Activated CD4-positive, alpha-beta memory T cell treated with anti-CD3 and anti-CD28 coated beads, Interleukin-2, amount 10 ng/mL, durations not matched to agents 7 days and 5 days (primary cell): Measurements from ENCODE around the gene ESR1. TPM values are rescaled to one million over a fixed set of nuclear protein-coding genes. Genes with fewer than 3 reads are reported as not detected.

Experiments used
- CTCF ChIA-PET: fragments of 350-600 bp; sonication (Branson Sonifier 250); formaldehyde crosslinking; loops from one replicate; lab custom pipeline; 2021; ENCODE audit warnings: antibody characterized with exemption, inconsistent platforms; lab: Charles Lee
- POLR2A ChIA-PET: fragments of 350-600 bp; sonication (Branson Sonifier 250); formaldehyde crosslinking; loops from one replicate; lab custom pipeline; 2021; ENCODE audit warnings: antibody characterized with exemption; lab: Charles Lee
- DNase-seq: peaks from one replicate; pipeline ENCODE4 v3.0.0-alpha.2; 2020
- H3K27ac Mint-ChIP-seq: one replicate; pipeline ENCODE4 v1.8.0; 2021; ENCODE audit warnings: mild to moderate bottlenecking, mixed read lengths
- H3K27me3 Mint-ChIP-seq: one replicate; pipeline ENCODE4 v1.8.0; 2021; ENCODE audit warnings: mixed read lengths
- H3K36me3 Mint-ChIP-seq: one replicate; pipeline ENCODE4 v1.8.0; 2021; ENCODE audit warnings: low read depth, mixed read lengths
- H3K4me1 Mint-ChIP-seq: one replicate; pipeline ENCODE4 v1.8.0; 2021; ENCODE audit warnings: mixed read lengths
- H3K4me3 Mint-ChIP-seq: one replicate; pipeline ENCODE4 v1.8.0; 2021; ENCODE audit warnings: mild to moderate bottlenecking, mixed read lengths
- H3K9me3 Mint-ChIP-seq: one replicate; pipeline ENCODE4 v1.8.0; 2021; ENCODE audit warnings: mixed read lengths
- total RNA-seq, 2 experiments: library from RNA; stranded (reverse); gene quantifications; one replicate each; pipeline ENCODE4 v1.2.3, GENCODE V29; 2021

The ESR1 gene
- total RNA-seq, 2 experiments from 2014 or later = 1.2 TPM

DNA sequence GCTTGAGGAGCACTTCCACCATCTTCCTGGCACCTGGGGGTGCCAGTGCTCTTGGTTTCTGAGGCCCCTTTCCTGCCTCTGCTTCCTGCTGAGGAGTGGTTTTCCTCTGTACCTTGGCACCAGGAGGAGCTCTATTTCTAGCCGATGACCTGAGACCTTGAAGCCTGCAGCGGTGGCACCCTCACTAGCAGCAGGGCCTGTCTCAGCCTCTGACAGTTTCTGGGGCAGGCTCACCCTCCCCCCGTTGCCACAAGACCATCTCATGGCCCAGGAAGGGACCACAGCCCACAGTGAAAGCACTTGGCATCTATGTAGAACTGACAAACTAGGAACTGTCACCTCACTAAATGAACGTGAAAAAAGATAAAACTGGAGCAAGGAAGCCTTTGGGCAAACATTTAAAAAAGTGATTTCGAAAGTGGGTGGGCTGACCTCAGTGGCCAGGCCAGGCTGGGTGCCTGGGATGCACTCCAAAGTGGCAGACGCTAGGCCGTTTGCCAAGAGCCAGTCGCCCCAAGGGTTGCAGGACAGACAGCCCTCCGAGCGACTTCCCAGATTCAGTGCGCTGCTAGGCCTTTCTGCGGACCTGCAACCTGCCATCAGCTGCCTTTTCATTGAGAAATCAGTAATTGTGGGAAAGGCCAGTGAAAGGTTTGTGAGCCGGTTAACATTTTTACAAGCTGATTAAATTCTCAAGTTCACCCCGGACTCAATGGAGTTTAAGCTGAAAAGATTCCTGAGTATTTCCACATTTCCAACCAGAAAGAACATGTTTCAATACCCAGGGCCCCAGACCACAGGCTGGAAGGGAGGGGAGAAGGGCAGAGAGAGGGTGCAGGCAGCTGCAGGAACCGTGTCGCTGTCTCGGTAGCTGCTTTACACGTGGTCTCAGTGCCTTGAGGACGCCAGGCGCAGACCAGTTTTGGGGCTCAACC is 303.7 kb downstream of the ESR1 start:
- POLR2A ChIA-PET = no interaction called here
- peaks cover 2% of the 10 kb centered on the region for H3K4me1 Mint-ChIP-seq
- H3K9me3 Mint-ChIP-seq = no peaks in the 10 kb centered on the region
- CTCF ChIA-PET = interaction anchor here (0.9 to 1.1 kb wide), 2 partner anchors 13 to 14 kb away, joined by 3 read pairs; no protein-coding TSS in a partner anchor
- no peak overlapping the region for H3K27ac Mint-ChIP-seq
- H3K4me3 Mint-ChIP-seq = no peak overlapping the region
- DNase-seq = no peak
- no peaks in the 10 kb centered on the region for H3K27me3 Mint-ChIP-seq
- H3K36me3 Mint-ChIP-seq = no peaks in the 10 kb centered on the region

DNA sequence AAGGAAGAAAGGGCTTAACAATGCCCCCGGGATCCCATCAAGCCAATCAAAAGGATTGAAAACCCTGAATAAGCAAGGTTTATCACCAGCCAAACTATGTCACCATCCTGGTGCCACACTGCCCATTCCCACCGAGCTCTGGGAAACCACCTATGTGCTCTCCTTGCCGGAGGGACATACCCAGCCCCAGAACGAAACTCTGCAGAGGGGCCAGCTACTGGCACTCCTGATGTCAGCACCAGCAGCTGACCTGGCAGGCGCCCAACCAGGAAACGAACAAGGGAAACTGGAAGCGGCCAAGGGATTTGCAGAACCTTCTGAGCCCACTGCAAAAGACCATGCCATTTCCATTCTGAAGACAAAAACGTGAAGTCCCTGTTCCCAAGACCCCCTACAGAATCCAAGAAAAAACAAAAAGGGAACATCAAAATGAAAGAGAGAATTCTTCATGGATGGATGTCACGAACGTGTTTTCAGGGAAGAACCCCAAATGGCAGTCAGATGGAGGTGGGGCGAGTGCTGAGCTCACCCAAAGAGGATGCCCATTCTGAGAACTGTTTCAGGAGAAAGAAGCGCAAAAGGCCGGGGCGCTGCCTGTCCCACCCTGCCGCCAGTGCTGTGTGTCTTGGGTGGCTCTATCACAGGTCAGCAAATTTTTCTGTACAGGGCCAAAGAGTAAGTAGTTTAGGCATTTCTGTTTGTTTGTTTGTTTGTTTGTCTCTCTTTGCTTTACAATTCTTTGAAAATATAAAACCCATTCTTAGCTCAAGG is 305.2 kb downstream of the ESR1 start:
- no peak for DNase-seq
- no peak overlapping the region for H3K4me3 Mint-ChIP-seq
- H3K9me3 Mint-ChIP-seq = no peaks in the 10 kb centered on the region
- H3K27ac Mint-ChIP-seq = no peak overlapping the region
- H3K4me1 Mint-ChIP-seq = peaks cover 2% of the 10 kb centered on the region
- ChIA-PET POLR2A (no interaction called here), CTCF (interaction anchor here (1.8 kb wide), 1 partner anchor 13 kb away, joined by 4 read pairs; no protein-coding TSS in a partner anchor)
- H3K36me3 Mint-ChIP-seq = no peaks in the 10 kb centered on the region
- H3K27me3 Mint-ChIP-seq = no peaks in the 10 kb centered on the region

DNA sequence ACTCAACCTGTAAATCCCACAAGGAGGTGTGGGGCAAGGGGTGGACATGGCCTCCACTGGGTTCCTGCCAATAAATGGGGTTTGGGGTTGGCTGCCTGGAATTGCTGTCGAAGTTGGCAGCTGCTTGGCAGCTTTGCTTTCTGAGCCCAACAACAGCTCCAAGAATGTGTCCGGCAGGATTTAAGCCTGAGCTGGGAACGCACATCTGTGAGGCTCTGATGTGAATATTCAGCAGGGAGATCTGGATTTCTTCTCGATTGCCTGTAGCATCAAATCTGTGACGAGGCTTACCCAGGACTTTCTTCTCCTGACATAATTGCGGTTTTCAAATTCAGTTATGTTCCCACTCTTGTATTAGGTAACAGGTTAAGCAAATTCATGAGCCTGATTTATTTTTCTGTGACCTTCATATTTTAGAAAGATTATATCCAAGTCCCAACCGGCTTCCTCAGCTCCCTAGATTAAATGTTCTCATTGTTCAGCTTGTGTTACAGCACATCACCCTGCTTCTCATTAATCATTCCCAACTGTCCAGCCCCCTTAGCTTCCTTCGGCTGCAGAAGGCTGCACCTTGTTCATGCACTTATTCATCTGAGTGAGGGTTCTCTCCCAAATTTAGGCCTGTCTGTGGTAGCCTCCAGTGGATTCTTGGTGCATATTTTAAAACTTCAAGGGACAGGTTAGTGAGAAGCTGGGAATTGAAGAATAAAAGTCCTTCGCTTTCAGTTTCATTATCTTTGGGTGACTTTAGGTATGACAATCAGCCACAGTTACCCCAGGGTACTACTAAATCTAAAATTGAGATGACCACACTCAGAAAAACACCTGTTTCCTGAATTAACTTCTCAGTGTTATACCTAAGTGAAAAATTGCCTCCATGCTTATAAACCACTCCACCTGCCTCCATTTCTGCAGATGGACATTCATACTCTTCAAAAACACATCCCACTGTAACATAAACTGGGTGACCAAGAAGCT is 310.0 kb downstream of the ESR1 start:
- ChIA-PET POLR2A (no interaction called here), CTCF (interaction anchor here (1.3 kb wide), 1 partner anchor 427 kb away, joined by 5 read pairs; no protein-coding TSS in a partner anchor)
- DNase-seq = no peak
- Mint-ChIP-seq H3K4me1 (peaks cover 3% of the 10 kb centered on the region), H3K4me3 (no peak overlapping the region), H3K27me3 (no peaks in the 10 kb centered on the region), H3K27ac (no peak overlapping the region), H3K36me3 (peaks cover 36% of the 10 kb centered on the region), H3K9me3 (no peaks in the 10 kb centered on the region)

DNA sequence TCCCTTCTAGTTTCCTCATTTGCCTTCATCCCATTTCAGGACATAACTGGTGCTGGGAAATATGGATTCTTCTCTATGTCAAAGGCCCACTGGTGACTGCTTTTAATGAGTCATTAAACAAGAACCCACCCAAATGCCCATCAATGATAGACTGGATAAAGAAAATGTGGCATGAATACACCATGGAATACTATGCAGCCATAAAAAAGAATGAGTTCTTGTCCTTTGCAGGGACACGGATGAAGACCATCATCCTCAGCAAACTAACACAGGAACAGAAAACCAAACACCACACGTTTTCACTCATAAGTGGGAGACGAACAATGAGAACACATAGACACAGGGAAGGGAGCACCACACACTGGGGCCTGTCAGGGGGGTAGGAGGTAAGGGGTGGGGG is 310.7 kb downstream of the ESR1 start:
- H3K4me3 Mint-ChIP-seq = no peak overlapping the region
- peaks cover 38% of the 10 kb centered on the region for H3K36me3 Mint-ChIP-seq
- H3K27ac Mint-ChIP-seq = no peak overlapping the region
- ChIA-PET POLR2A (no interaction called here), CTCF (interaction anchor here (1.0 to 1.3 kb wide), 2 partner anchors 427 kb away, joined by 5 to 6 read pairs; no protein-coding TSS in a partner anchor)
- no peaks in the 10 kb centered on the region for H3K9me3 Mint-ChIP-seq
- no peak for DNase-seq
- H3K27me3 Mint-ChIP-seq = no peaks in the 10 kb centered on the region
- H3K4me1 Mint-ChIP-seq = peaks cover 3% of the 10 kb centered on the region

DNA sequence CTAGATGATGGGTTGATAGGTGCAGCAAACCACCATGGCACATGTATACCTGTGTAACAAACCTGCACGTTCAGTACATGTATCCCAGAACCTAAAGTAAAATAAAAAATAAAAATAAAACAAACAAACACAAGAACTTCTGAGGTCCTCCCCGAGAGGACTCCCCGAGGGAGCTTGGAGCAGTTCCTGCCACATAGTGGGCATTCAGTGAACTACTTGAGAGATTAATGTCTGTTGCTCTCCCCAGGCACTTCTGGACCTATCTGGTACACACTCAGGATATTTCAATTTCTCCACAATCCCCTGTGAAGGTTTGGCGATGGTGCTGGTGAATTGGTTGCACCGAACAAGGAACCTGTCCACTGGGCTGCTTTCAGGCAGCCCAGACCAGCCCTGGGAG is 311.2 kb downstream of the ESR1 start:
- Mint-ChIP-seq H3K36me3 (peaks cover 42% of the 10 kb centered on the region), H3K9me3 (no peaks in the 10 kb centered on the region), H3K4me3 (no peak overlapping the region), H3K27me3 (no peaks in the 10 kb centered on the region), H3K27ac (no peak overlapping the region), H3K4me1 (peaks cover 3% of the 10 kb centered on the region)
- no peak for DNase-seq
- POLR2A ChIA-PET = no interaction called here
- CTCF ChIA-PET = interaction anchor here (1.0 kb wide), 1 partner anchor 428 kb away, joined by 6 read pairs; no protein-coding TSS in a partner anchor

DNA sequence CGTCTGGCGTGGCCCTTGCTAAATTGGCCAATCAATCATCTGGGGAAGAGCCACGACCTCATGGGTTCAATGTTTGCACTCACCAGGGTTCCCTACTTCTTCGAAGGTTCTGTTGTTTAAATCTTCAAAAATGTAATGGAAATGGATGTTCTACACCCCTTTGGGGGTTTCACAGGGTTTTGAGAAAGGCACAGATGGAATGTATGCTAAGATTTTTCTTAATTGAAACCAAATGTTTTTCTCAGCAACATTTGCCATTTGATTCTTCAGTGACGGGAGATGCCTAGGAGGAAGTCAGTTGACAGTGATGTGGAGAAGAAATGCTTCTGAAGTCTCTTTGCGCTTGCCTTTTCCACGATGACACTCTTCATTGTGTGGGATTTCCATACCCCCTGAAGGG is 312.3 kb downstream of the ESR1 start:
- CTCF ChIA-PET = no interaction called here
- Mint-ChIP-seq H3K27me3 (no peaks in the 10 kb centered on the region), H3K9me3 (no peaks in the 10 kb centered on the region), H3K4me1 (peaks cover 3% of the 10 kb centered on the region), H3K27ac (no peak overlapping the region), H3K36me3 (peaks cover 51% of the 10 kb centered on the region), H3K4me3 (no peak overlapping the region)
- POLR2A ChIA-PET = no interaction called here
- no peak for DNase-seq

DNA sequence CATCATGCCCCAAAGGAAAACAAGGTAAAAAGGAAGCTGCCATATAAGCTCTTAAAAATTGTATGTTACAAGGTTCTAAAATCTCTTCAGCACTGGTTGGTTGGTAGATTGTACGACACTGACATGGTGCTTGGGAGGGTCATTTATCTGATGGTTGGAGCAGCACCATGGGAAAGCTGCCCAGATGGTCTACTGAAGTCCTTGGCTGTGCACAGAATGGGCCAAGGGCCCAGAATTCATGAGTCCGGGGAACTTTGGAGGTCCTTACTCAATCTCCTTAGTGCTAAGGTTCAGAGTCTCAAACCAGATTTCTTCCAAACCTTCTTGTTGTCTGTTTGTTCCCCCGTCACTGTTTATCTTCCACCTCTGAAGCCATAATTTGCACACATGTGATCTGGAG is 314.4 kb downstream of the ESR1 start:
- H3K4me3 Mint-ChIP-seq = no peak overlapping the region
- CTCF ChIA-PET = interaction anchor here (0.6 kb wide), 1 partner anchor 146 kb away, joined by 3 read pairs; no protein-coding TSS in a partner anchor
- no peak overlapping the region for H3K27ac Mint-ChIP-seq
- no peaks in the 10 kb centered on the region for H3K9me3 Mint-ChIP-seq
- POLR2A ChIA-PET = interaction anchor here (0.9 kb wide), 1 partner anchor 63 kb away, joined by 3 read pairs; no protein-coding TSS in a partner anchor
- H3K27me3 Mint-ChIP-seq = no peaks in the 10 kb centered on the region
- DNase-seq = no peak
- peaks cover 51% of the 10 kb centered on the region for H3K36me3 Mint-ChIP-seq
- H3K4me1 Mint-ChIP-seq = peaks cover 3% of the 10 kb centered on the region

DNA sequence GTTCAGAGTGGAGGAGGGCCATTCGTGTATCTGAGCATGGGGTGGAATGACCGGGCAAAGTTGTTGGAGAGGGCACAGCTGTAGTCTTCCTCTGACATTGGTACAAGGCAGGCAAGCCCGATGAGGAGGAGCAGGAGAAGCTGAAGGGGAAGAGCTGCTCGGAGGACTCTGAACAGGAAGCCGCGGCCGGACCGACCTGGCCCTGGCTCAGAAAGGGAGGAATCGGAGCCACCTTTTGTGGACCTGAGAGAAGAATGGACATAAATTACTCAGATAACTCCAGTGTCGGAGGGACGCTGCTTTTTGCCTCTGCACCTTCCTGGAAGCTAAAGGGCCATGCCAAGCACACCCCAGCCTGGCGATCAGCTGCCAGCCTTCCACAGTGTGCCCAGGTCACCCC is 315.0 kb downstream of the ESR1 start:
- Mint-ChIP-seq H3K4me1 (peaks cover 3% of the 10 kb centered on the region), H3K9me3 (no peaks in the 10 kb centered on the region), H3K36me3 (peaks cover 52% of the 10 kb centered on the region), H3K4me3 (no peak overlapping the region), H3K27me3 (no peaks in the 10 kb centered on the region), H3K27ac (no peak overlapping the region)
- ChIA-PET POLR2A (interaction anchor here (0.9 kb wide), 1 partner anchor 62 kb away, joined by 3 read pairs; no protein-coding TSS in a partner anchor), CTCF (no interaction called here)
- no peak for DNase-seq

DNA sequence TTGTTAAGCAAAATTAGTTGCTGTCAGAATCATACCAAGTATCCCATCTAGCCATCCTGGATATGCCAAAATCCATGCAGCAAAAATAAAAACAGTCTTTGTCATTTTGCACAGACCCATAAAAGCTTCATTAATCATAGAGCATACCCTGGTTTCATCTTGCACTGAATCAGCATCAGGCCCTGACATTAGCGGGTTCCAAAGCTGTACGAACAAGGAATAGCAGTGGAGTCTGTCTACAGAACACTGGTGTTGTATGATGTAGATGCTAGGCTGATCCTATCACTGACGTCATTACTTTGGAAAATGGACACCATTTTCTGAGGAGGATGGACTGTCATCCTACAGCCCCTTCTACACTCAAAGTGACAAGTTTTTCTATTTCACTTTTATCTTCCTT is 315.6 kb downstream of the ESR1 start:
- Mint-ChIP-seq H3K36me3 (peaks cover 57% of the 10 kb centered on the region), H3K4me1 (peaks cover under 1% of the 10 kb centered on the region), H3K27me3 (no peaks in the 10 kb centered on the region), H3K27ac (no peak overlapping the region), H3K4me3 (no peak overlapping the region), H3K9me3 (no peaks in the 10 kb centered on the region)
- ChIA-PET CTCF (interaction anchor here (2.4 kb wide), 1 partner anchor 26 kb away, joined by 5 read pairs; no protein-coding TSS in a partner anchor), POLR2A (no interaction called here)
- DNase-seq = no peak

DNA sequence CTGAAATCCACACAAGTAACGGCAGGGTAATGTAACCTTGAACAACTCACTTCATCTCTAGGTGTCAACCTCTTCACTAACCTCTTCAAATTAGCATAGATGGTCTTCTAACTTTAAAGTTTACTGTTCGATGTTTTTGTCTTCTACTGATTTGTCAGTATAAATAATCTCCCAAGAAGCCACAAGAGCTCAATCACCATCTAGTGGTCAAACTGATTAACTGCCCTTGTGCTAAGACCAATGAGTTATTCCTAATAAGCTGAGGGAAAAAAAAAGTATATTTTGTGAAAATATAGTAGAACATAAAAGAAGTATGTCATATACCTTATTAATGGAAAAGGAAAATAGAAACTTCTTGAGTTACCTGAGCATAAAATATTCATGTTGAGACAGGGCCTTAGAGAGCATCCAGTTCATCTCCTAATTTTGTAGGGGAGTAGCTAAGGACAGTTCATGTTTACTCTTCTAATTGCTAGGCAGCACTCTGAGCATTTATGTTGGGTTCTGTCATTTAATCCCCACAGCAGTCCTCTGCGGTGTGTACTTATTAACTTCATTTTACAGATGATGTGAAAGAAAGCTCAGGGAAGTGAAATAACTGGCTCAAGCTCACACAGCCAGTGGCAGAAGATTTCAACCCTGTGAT is 317.1 kb downstream of the ESR1 start:
- ChIA-PET POLR2A (interaction anchor here (0.9 kb wide), 2 partner anchors 60 to 434 kb away, joined by 3 read pairs; no protein-coding TSS in a partner anchor), CTCF (interaction anchor here (0.7 to 2.4 kb wide), 14 partner anchors 13 to 434 kb away, joined by 3 to 14 read pairs (median 4); no protein-coding TSS in a partner anchor)
- no peak for DNase-seq
- Mint-ChIP-seq H3K27ac (no peak overlapping the region), H3K4me3 (no peak overlapping the region), H3K9me3 (no peaks in the 10 kb centered on the region), H3K36me3 (peaks cover 61% of the 10 kb centered on the region), H3K4me1 (no peaks in the 10 kb centered on the region), H3K27me3 (no peaks in the 10 kb centered on the region)

DNA sequence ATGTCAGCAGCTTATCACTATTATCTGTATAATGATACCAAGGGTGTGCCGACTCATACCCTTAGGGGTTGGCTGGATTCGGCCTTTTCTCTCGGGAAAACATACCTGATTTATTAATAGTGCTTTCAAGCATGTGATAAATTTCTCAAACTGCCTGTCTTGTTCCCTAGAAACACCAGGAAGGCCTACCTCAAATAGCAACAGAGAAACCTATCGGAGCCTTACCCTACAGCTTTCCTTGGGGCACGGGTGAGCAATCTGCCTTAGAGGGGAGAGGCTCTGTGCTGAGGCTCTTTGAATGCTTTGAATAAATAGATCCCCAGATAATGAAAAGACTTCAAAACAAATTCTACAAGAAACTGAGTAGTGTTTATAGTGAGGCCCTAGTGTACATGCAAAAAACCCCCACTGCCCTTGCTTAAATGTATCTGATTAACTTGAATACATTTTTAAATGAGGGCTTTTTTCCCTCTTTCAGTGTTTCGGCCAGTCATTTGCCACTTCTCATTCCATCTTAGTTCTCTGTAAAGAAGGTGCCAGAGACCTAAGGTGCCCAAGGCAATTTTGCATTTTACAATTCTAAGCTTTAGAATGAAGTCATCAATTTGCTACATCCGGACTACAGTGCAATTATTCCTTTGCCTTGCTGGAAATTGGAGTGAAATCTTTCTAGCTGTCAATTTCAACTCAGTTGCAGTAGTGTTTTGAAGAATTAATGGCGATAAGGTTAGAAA is 320.1 kb downstream of the ESR1 start:
- no peak overlapping the region for H3K4me3 Mint-ChIP-seq
- no peaks in the 10 kb centered on the region for H3K27me3 Mint-ChIP-seq
- no peaks in the 10 kb centered on the region for H3K9me3 Mint-ChIP-seq
- H3K4me1 Mint-ChIP-seq = peaks cover 10% of the 10 kb centered on the region
- H3K27ac Mint-ChIP-seq = no peak overlapping the region
- H3K36me3 Mint-ChIP-seq = peaks cover 62% of the 10 kb centered on the region
- POLR2A ChIA-PET = no interaction called here
- no peak for DNase-seq
- CTCF ChIA-PET = no interaction called here
